Fibroblast of lung (primary cell): ENCODE measurements around the gene INHA. TPM values are rescaled to one million over a fixed set of nuclear protein-coding genes. Genes with fewer than 3 reads are reported as not detected.

Experiments used
- DNase-seq, 2 donors: peaks; one replicate each; pipeline versions ENCODE4 v3.0.0 to v3.0.0-alpha.2; 2010; ENCODE audit warnings: low read depth in 2 of 2
- H2AFZ ChIP-seq: 2 replicates; pipeline ENCODE4 v1.5.1; 2012; ENCODE audit warnings: low read length, control low read depth, inconsistent platforms
- H3K27ac ChIP-seq: 2 replicates; pipeline ENCODE4 v1.5.1; 2011; ENCODE audit warnings: low read length, control low read depth; ENCODE audit not compliant: insufficient read depth
- H3K27me3 ChIP-seq: 2 replicates; pipeline ENCODE4 v1.5.1; 2011; ENCODE audit warnings: mild to moderate bottlenecking, low read length; ENCODE audit not compliant: control insufficient read depth, insufficient read depth
- H3K36me3 ChIP-seq: 2 replicates; pipeline ENCODE4 v1.5.1; 2011; ENCODE audit warnings: low read length; ENCODE audit not compliant: control insufficient read depth, insufficient read depth
- H3K4me1 ChIP-seq: 2 replicates; pipeline ENCODE4 v1.5.1; 2011; ENCODE audit warnings: low read length; ENCODE audit not compliant: control insufficient read depth, insufficient read depth; ENCODE audit errors: extremely low read depth
- H3K4me2 ChIP-seq: 2 replicates; pipeline ENCODE4 v1.5.1; 2011; ENCODE audit warnings: low read length, control low read depth; ENCODE audit not compliant: insufficient read depth; ENCODE audit errors: extremely low read depth
- H3K4me3 ChIP-seq, 4 experiments: fragments of 200-600 bp in 1 of 4; sonication (generic) in 1 of 4; replicated peaks in 1 of 4; 2 replicates each; pipeline ENCODE4 v1.5.1; 2011 to 2016; ENCODE audit warnings: low read length in 4 of 4, low read depth in 3 of 4, mild to moderate bottlenecking in 3 of 4, control low read depth in 2 of 4, inconsistent platforms in 1 of 4, mixed read lengths in 1 of 4; ENCODE audit not compliant: insufficient read depth in 1 of 4; ENCODE audit errors: control extremely low read depth in 1 of 4
- H3K79me2 ChIP-seq: 2 replicates; pipeline ENCODE4 v1.5.1; 2012; ENCODE audit warnings: mild to moderate bottlenecking, low read length, inconsistent platforms; ENCODE audit not compliant: control insufficient read depth, insufficient read depth
- H3K9ac ChIP-seq: 2 replicates; pipeline ENCODE4 v1.5.1; 2011; ENCODE audit warnings: mild to moderate bottlenecking, low read length, control low read depth; ENCODE audit not compliant: insufficient read depth
- H3K9me3 ChIP-seq: 2 replicates; pipeline ENCODE4 v1.5.1; 2012; ENCODE audit warnings: low read depth, low read length; ENCODE audit not compliant: control insufficient read depth, insufficient read depth
- H4K20me1 ChIP-seq: 2 replicates; pipeline ENCODE4 v1.5.1; 2011; ENCODE audit warnings: low read length; ENCODE audit not compliant: control insufficient read depth, insufficient read depth; ENCODE audit errors: extremely low read depth
- EZH2 ChIP-seq: IDR thresholded peaks from 2 replicates; pipeline ENCODE4 v1.5.1; 2012; ENCODE audit warnings: low read length, control low read depth, mild to moderate bottlenecking; ENCODE audit errors: missing control alignments
- polyA plus RNA-seq, 2 donors: library from polyadenylated mRNA; depleted of rRNA in 1 of 2; stranded (reverse) in 1 of 2; unstranded in 1 of 2; fragments of >200 nt; gene quantifications; 2 replicates each; pipeline ENCODE4 v1.2.1, GENCODE V29; 2011 to 2012; ENCODE audit warnings: missing spikeins in 1 of 2
- total RNA-seq: library from RNA; depleted of rRNA; stranded (reverse); fragments of >200 nt; gene quantifications from 2 replicates; pipeline ENCODE4 v1.2.1, GENCODE V29; 2014
- TF ChIP-seq, protein P1 (sequence below), 2 donors: IDR thresholded peaks in 1 of 2; conservative IDR thresholded peaks in 1 of 2; 1 replicate in 1 of 2; 2 replicates in 1 of 2; pipeline ENCODE4 v1.5.1; 2011 to 2012; ENCODE audit warnings: low read length in 2 of 2, control low read depth in 1 of 2, inconsistent platforms in 1 of 2, low read depth in 1 of 2, mild to moderate bottlenecking in 1 of 2

INHA gene
- total and polyA plus RNA-seq, 2 donors (not counting 1 experiment from before 2014, with no cell fraction given) = 0.15 to 0.50 TPM

- no peaks in the 10 kb centered on the region for H4K20me1 ChIP-seq
- no peak overlapping the region for H3K27ac ChIP-seq
- no peaks in the 10 kb centered on the region for H3K4me1 ChIP-seq
- no peak overlapping the region for H3K4me2 ChIP-seq
- H3K79me2 ChIP-seq = no peaks in the 10 kb centered on the region
- no peak overlapping the region for H3K4me3 ChIP-seq
- DNase-seq = no peak
- no peak overlapping the region for H3K9ac ChIP-seq
- no peak for TF ChIP-seq EZH2
- TF ChIP-seq, protein P1, sequence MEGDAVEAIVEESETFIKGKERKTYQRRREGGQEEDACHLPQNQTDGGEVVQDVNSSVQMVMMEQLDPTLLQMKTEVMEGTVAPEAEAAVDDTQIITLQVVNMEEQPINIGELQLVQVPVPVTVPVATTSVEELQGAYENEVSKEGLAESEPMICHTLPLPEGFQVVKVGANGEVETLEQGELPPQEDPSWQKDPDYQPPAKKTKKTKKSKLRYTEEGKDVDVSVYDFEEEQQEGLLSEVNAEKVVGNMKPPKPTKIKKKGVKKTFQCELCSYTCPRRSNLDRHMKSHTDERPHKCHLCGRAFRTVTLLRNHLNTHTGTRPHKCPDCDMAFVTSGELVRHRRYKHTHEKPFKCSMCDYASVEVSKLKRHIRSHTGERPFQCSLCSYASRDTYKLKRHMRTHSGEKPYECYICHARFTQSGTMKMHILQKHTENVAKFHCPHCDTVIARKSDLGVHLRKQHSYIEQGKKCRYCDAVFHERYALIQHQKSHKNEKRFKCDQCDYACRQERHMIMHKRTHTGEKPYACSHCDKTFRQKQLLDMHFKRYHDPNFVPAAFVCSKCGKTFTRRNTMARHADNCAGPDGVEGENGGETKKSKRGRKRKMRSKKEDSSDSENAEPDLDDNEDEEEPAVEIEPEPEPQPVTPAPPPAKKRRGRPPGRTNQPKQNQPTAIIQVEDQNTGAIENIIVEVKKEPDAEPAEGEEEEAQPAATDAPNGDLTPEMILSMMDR (conservative IDR thresholded peaks at IDR 0.05 in 1 of 2, IDR thresholded peaks at IDR 0.05 in 1 of 2; ENCODE audit: low read depth in 1 of 2, low read length in 2 of 2) = no peak
- no peak overlapping the region for H2AFZ ChIP-seq
- H3K9me3 ChIP-seq = no peaks in the 10 kb centered on the region
- peaks cover 3% of the 10 kb centered on the region for H3K36me3 ChIP-seq
- H3K27me3 ChIP-seq = peaks cover 4% of the 10 kb centered on the region
Measured at GRCh38 chr2:219620546-219620945, 48.4 kb downstream of the INHA start.

DNA sequence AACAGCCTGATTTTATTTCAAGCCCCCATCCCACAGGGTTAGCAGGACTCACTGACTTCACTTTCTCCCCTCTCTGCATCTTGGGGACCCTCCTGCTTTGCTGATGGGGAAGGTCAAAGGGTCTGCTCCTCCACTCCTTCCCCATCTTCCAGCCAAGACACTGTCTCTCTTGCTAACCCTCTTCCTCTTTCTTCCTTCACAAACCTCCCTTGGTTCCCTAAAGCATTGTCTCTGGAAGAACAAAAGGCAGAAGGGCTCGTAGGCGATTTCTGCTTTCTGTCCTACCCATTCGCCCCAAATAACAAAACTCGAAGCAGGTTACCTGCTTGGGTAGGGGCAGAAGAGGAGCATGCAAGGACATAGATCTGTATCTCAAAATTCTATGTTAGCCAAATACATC, 49.8 kb downstream of the INHA start:
- no peaks in the 10 kb centered on the region for H3K9me3 ChIP-seq
- H4K20me1 ChIP-seq = no peaks in the 10 kb centered on the region
- no peaks in the 10 kb centered on the region for H3K79me2 ChIP-seq
- H2AFZ ChIP-seq = no peak overlapping the region
- no peak overlapping the region for H3K4me2 ChIP-seq
- H3K27ac ChIP-seq = no peak overlapping the region
- TF ChIP-seq, protein P1 (conservative IDR thresholded peaks at IDR 0.05 in 1 of 2, IDR thresholded peaks at IDR 0.05 in 1 of 2; ENCODE audit: low read depth in 1 of 2, low read length in 2 of 2) = no peak
- TF ChIP-seq EZH2 = no peak
- no peak for DNase-seq
- H3K9ac ChIP-seq = no peak overlapping the region
- no peaks in the 10 kb centered on the region for H3K36me3 ChIP-seq
- no peaks in the 10 kb centered on the region for H3K4me1 ChIP-seq
- H3K4me3 ChIP-seq = no peak overlapping the region
- peaks cover 7% of the 10 kb centered on the region for H3K27me3 ChIP-seq

DNA sequence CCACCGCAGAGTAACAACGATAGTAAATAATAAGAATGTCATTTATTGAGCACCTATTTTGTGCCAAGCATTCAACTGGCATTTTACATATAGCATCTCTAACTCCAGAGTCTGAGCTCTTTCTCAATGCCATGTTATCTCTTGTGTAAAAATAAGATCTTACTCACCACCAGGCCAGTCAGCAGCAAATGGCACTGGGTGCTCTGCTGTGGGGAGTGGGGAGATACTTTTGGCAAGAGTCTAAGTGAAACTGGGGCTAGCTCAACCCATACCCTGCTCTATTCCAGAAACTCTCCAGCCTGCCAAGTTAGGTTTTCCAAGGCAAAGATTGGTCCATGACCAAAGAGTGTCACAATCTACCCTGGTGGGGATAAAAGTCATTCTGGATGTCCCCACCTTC, 50.4 kb downstream of the INHA start:
- no peak for DNase-seq
- no peak overlapping the region for H3K9ac ChIP-seq
- no peaks in the 10 kb centered on the region for H4K20me1 ChIP-seq
- H3K9me3 ChIP-seq = no peaks in the 10 kb centered on the region
- H3K4me3 ChIP-seq = no peak overlapping the region
- H3K4me1 ChIP-seq = no peaks in the 10 kb centered on the region
- no peak overlapping the region for H3K27ac ChIP-seq
- TF ChIP-seq, protein P1 (conservative IDR thresholded peaks at IDR 0.05 in 1 of 2, IDR thresholded peaks at IDR 0.05 in 1 of 2; ENCODE audit: low read depth in 1 of 2, low read length in 2 of 2) = no peak
- no peak for TF ChIP-seq EZH2
- H2AFZ ChIP-seq = no peak overlapping the region
- H3K79me2 ChIP-seq = no peaks in the 10 kb centered on the region
- H3K27me3 ChIP-seq = peaks cover 9% of the 10 kb centered on the region
- H3K36me3 ChIP-seq = no peaks in the 10 kb centered on the region
- no peak overlapping the region for H3K4me2 ChIP-seq
